ENCODE measurements around the gene GNE.
"Not testable (repeated sequence)": the region's sequence is repeated elsewhere in the genome, so short reads cannot be mapped to it uniquely, and the experiment has no call there.

The GNE gene

DNA sequence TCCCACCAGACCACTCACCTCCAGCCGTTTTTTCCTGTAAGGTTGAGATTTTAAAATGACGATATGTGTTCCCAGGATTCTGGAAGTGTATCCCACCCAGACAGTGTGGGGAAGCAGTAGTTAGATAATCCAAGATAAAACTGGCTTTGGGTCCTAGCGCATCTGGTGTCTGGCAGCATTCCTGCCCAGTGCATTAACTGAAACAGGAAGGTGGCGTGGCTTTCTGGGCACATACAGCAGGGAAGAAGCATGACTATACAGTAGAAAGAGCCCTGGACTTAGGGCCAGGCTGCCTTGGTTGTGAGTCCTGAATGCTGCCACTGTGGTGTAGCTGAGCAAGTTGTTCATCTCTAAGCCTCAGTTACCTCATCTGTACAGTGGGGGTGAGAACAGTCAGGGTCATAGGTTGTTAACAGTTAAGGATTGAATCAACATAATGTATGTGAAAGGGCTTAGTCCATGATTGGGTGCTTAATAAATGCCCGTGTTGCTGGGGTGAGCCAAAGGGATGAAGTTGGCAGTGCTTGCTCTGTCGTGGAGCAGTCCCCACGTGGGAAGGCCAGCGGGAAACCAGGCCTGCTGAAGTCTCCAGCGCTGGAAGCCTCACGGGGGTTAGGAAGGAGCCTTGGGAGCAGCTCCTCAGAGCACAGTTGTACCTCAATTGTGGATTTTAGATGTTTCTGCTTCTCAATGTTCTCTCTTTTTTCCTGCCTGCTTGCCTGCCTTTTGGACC lies 49.6 kb downstream of the GNE start:
- in situ Hi-C loops (cut with HindIII; ENCODE audit: low sequenced_read_pairs): no loop called here

GRCh38 chr9:36207546-36208012 lies 50.7 kb downstream of the GNE start:
- in situ Hi-C loops (cut with HindIII; ENCODE audit: low sequenced_read_pairs): no loop called here

DNA sequence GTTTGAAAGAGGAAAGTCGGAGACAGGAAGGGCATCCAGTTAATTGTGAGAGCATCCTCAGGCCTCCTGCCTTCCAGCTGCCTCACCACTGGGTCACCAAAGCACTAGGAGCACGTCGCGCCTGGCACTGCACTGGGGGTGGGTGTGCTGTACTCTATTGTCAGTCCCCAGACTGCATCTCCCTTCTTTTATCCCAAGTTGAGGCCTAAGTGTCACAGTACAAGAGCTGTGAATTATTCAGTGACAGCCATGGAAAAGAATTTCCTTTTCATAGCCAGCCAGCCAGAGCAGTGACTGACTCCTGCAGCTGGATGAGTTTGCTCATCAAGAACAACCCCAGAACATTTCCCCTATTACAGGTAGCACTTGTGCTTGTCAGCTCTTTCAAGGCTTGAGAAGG lies 51.2 kb downstream of the GNE start:
- in situ Hi-C loops (cut with HindIII; ENCODE audit: low sequenced_read_pairs): no loop called here

GRCh38 chr9:36204906-36205547 lies 53.2 kb downstream of the GNE start:
- in situ Hi-C loops (cut with HindIII; ENCODE audit: low sequenced_read_pairs): no loop called here

DNA sequence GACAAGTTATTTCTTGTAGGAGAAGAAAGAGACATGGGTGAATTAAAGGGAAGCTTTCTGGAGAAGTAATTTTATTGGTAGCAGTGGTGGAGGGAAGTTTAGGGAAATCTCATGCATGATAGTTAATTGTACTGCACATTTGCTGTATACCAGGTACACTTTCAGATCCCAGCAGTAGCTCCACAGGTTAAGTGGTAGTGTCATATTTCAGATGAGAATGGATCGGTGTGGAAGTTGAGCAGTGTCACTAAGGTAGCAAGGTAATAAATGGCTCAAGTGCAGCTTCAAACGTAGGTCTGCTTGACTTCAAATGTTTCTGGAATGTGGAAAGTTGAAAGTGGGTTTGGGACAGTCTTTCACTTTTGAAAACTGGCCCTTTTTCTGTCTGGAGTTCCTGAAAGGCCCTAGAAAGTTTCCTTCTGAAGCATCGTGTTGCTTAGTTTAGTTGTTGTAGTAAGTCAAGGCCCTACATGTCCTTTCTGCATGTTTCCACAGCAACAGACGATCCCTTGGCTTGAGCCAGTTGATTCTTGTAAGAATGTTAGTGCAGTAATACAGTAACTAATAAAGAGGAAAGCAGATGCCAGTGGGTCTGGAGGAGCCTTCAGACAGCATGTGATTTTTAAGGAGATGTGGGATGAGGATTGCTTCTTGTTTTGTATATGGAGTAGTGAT lies 63.8 kb downstream of the GNE start:
- in situ Hi-C loops (cut with HindIII; ENCODE audit: low sequenced_read_pairs): no loop called here

DNA sequence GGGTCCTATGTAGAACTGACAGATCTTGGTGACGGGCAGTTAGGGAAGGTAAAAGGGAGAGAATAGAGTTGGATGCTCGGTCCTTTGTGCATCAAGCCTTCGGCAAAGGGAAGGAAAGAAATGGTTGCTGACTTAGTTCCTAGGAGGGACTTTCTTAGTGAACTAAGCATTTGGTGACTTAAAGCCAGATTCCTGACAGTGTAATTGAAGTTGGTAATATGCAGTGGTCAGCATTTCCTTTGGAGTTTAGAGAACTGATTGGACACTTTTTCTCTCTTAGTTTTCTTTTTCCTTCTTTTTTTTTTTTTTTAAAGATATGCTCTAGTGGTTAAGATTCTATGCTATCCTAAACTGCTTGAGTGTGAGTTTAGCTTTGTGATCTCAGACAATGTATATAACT lies 65.2 kb downstream of the GNE start:
- in situ Hi-C loops (cut with HindIII; ENCODE audit: low sequenced_read_pairs): no loop called here

- in situ Hi-C loops (cut with HindIII; ENCODE audit: low sequenced_read_pairs): no loop called here
These were observed 66.1 kb downstream of the GNE start for GRCh38 chr9:36192196-36192595.

DNA sequence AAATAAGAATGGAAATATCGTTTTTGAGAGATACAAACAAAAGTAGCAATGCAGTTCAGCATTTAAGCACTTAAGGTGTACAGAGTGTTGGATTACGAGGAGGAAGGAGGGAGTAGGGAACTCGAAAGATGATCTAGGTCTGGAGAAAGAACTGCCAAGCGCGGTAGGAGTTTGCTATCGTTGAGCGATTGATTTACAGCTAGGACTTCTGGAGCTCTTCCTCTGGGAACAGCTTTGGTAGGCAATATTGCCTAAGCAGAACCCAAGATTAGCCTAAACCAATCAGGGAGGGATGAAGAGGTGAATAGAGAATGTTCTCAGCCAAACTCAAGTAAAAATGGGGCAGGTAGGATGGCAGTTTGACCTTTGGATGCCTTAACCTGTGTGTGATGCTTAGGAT lies 66.6 kb downstream of the GNE start:
- in situ Hi-C loops (cut with HindIII; ENCODE audit: low sequenced_read_pairs): no loop called here

DNA sequence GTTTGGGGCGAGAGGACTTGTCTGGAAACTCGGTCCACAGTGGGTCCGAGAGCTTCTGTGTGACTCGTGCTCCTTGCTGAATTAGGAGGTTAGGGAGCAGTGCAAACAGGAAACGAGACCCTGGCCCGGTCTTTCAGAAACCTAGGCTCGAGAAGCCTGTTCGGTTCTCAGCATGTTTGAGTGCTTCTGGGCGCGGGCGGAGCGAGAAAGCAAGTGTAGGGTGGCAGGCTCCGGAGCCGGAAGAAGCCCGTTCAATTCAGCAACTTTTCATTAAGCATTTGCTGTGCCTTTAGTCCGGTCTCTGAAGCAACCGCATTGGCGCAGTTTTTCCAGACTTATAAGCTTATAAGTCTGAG lies 67.0 kb downstream of the GNE start:
- in situ Hi-C loops (cut with HindIII; ENCODE audit: low sequenced_read_pairs): no loop called here

DNA sequence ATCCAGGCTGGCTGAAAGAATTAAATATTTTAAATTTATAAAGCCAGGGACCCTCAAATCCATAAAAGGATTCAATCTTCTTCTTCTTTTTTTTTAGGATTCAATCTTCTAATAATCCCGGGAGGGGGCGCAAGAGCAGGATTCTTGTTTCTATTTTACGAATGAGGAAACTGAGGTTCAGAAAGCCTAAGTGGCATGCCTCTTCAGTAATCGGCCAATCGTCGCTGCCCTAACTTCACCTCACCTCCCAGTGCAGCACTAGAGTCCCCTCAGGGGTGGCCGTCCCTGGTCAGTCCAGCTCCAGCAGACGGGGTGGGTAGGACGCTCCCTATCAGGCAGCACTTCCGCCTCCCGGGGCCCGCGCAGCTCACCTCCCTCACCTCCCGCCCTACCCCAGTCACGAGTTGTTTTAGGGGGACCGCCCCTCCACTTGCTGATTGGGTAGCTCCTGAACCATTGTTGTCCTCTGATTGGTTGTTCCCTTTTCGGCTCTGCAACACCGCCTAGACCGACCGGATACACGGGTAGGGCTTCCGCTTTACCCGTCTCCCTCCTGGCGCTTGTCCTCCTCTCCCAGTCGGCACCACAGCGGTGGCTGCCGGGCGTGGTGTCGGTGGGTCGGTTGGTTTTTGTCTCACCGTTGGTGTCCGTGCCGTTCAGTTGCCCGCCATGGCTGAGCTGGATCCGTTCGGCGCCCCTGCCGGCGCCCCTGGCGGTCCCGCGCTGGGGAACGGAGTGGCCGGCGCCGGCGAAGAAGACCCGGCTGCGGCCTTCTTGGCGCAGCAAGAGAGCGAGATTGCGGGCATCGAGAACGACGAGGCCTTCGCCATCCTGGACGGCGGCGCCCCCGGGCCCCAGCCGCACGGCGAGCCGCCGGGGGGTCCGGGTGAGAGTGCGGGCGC lies 67.6 kb downstream of the GNE start, which contains the start of gene CLTA:
Gene CLTA (plus strand): TSS at position 534 of the 902 bp plus-strand sequence. CDS start 136 bp downstream, at position 670.
- in situ Hi-C loops (cut with HindIII; ENCODE audit: low sequenced_read_pairs): no loop called here

- in situ Hi-C loops (cut with HindIII; ENCODE audit: low sequenced_read_pairs): no loop called here
These were observed 68.3 kb downstream of the GNE start for GRCh38 chr9:36189976-36190375.

GRCh38 chr9:36188212-36188611 lies 70.0 kb downstream of the GNE start:
- in situ Hi-C loops (cut with HindIII; ENCODE audit: low sequenced_read_pairs): no loop called here

DNA sequence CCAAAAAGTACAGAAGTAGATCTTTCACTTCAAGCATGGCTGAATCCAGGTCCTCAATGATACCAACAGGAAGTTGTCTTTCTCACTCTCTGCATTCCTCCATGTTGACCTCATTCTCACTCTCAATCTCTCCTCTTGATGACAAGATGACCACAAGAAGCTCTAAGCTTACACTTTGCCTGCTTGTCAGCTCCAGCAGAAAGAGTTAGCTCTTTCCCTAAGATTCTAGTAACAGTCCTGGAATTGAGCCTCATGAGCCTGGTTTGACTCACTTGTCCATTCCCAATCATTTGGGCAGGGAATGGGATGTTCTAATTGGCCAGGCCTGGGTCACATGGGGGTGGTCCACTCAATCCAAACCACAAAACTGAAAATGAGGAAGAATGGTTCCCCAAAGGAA lies 70.8 kb downstream of the GNE start:
- in situ Hi-C loops (cut with HindIII; ENCODE audit: low sequenced_read_pairs): no loop called here

- in situ Hi-C loops (cut with HindIII; ENCODE audit: low sequenced_read_pairs): not testable (repeated sequence)
These were observed 78.0 kb downstream of the GNE start for GRCh38 chr9:36180243-36180642.

DNA sequence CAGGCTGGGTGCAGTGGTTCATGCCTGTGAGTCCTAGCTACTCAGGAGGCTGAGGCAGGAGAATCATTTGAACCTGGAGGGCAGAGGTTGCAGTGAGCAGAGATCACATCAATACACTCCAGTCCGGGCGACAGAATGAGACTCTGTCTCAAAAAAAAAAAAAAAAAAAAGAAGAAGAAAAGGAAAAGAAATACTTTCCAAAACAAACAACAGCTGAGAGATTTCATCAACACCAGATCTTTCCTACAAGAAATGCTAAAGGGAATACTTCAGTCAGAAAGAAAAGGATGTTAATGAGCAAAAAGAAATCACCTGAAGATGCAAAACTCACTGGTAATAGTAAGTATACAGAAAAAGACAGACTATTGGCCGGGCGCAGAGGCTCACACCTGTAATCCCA lies 80.7 kb downstream of the GNE start:
- in situ Hi-C loops (cut with HindIII; ENCODE audit: low sequenced_read_pairs): no loop called here

GRCh38 chr9:36176496-36176895 lies 81.8 kb downstream of the GNE start:
- in situ Hi-C loops (cut with HindIII; ENCODE audit: low sequenced_read_pairs): not testable (repeated sequence)

DNA sequence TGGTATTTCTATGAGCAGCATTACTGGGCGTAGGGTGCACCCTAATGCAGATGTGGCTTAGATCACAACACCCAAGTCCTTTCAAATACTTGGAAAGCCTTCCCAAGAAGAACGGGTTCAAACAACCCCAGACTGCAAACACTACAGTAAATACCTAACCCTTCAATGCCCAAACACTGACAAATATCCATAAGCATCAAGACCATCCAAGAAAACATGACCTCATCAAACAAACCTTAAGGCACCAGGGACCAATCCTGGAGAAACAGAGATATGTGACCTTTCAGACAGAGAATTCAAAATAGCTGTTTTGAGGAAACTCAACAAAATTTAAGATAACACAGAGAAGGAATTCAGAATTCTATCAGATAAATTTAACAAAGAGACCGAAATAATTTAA lies 83.0 kb downstream of the GNE start:
- in situ Hi-C loops (cut with HindIII; ENCODE audit: low sequenced_read_pairs): not testable (repeated sequence)

GRCh38 chr9:36174731-36175130 lies 83.5 kb downstream of the GNE start:
- in situ Hi-C loops (cut with HindIII; ENCODE audit: low sequenced_read_pairs): no loop called here

DNA sequence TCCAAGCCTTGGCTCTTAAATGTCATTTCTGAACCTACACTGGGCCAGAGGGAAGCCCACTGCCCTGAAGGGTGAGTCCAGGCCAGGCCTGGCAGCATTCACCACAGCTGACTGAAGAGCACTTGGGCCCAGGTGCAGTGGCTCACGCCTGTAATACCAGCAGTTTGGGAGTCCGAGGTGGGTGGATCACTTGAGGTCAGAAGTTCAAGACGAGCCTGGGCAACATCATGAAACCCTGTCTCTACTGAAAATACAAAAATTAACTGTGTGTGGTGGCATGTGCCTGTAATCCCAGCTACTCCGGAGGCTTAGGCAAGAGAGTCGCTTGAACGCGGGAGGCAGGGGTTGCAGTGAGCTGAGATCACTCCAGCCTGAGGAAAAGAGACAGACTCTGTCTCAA lies 84.0 kb downstream of the GNE start:
- in situ Hi-C loops (cut with HindIII; ENCODE audit: low sequenced_read_pairs): no loop called here

DNA sequence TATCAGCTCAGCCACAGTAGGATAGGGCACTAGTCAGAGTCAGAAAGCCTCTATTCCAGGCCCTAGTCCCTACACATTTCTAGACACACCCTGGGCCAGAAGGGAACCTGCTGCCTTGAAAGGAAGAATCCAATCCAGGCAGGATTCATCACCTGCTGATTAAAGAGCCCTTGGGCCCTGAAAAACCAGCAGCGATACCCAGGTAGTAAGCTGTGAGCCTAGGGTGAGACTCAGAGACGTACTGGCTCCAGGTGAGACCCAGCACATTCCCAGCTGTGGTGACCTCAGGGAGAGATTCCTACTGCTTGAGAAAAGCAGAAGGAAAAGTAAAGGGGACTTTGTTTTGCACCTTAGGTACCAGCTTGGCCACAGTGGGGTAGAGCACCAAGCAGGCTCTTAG lies 84.4 kb downstream of the GNE start:
- in situ Hi-C loops (cut with HindIII; ENCODE audit: low sequenced_read_pairs): no loop called here

DNA sequence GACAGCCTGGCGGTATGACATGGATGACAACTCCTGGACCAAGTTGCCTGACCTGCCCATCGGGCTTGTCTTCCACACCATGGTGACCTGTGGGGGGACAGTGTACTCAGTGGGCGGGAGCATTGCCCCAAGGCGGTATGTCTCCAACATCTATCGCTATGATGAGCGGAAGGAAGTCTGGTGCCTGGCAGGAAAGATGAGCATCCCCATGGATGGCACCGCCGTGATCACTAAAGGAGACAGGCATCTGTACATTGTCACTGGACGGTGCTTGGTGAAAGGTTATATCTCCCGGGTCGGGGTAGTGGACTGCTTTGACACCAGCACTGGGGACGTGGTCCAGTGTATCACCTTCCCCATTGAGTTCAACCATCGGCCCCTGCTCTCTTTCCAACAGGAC lies 87.7 kb downstream of the GNE start:
- in situ Hi-C loops (cut with HindIII; ENCODE audit: low sequenced_read_pairs): no loop called here

Measured in DLD1 (cell line).